C1 segment of cervical spinal cord (tissue), 14 donors: ENCODE results near the gene TPX2.

ENCODE experiments used
- DNase-seq, 14 donors: peaks; one replicate each; lab custom pipeline; 2025; lab: John Stamatoyannopoulos, UW

Gene TPX2

DNA sequence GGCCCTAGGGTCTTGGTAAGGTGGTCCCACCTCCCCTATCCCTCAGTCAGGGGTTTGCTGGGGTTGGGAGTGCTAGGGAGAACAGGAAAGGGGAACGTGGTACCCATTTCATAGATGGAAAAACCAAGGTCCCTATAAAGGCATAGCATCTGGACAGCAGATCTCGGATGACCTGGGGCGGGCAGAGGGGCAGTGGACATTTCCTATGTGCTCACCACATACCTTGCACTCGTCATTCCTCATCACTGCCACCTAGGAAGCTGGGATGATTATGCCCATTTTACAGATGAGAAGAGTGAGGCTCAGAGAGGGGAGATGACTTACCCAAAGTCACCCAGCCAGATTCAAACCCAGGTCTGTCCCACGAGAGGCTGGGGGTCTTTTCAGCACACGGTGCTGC lies 92.1 kb downstream of the TPX2 start:
- no peak for DNase-seq

DNA sequence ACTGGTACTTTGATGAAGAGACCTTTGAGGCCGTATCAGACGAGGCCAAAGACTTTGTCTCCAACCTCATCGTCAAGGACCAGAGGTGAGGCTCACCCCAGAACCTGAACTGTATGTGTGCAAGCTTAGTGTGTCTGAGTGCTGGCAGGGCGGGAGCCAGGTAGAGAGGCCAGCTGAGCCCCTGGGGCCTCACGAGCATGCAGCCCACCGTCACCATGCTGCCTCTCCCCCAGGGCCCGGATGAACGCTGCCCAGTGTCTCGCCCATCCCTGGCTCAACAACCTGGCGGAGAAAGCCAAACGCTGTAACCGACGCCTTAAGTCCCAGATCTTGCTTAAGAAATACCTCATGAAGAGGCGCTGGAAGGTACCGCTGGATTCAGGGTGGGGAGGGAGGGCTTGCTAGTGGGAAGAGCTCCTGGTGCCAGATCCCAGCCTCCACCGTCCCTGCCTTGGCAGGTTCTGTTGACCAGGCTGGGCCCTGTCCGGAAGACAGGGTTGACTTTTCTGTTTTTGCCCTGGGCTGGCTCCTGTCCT lies 92.7 kb downstream of the TPX2 start:
- DNase-seq, result no peak

GRCh38 chr20:31833130-31833930 lies 94.2 kb downstream of the TPX2 start:
- DNase-seq, result peak in 2 of 14 donors; percentile 11 to 20

DNA sequence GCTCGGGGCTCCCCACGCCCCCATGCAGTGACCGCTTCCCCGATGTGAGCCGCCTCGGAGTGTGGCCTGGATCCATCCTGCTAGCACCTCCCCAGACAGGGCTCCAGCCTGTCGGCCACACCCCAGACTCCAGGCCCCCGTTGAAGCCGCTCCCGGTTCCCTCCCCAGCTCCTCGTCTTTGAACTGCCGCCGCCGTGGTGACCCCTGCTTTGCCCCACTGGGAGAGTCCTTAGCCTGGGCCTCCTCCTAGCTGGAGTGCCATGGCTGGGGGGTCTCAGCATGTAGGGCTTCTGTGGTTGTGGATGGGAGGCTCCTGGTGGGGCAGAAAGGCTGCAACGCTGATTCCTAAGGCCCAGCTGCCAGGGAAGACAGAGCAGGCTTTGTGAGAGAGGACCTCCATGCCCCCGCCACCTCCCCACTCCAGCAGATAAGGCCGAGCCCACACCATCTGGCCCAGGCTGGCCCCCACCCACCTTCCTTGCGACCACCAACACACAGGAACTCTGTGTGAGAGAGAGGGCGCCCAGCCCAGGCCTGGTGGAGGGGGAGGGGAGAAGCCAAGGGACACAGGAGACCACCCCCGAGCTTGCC lies 94.9 kb downstream of the TPX2 start:
- no peak for DNase-seq

- no peak for DNase-seq
Measured at GRCh38 chr20:31835554-31835953, 96.5 kb downstream of the TPX2 start.

DNA sequence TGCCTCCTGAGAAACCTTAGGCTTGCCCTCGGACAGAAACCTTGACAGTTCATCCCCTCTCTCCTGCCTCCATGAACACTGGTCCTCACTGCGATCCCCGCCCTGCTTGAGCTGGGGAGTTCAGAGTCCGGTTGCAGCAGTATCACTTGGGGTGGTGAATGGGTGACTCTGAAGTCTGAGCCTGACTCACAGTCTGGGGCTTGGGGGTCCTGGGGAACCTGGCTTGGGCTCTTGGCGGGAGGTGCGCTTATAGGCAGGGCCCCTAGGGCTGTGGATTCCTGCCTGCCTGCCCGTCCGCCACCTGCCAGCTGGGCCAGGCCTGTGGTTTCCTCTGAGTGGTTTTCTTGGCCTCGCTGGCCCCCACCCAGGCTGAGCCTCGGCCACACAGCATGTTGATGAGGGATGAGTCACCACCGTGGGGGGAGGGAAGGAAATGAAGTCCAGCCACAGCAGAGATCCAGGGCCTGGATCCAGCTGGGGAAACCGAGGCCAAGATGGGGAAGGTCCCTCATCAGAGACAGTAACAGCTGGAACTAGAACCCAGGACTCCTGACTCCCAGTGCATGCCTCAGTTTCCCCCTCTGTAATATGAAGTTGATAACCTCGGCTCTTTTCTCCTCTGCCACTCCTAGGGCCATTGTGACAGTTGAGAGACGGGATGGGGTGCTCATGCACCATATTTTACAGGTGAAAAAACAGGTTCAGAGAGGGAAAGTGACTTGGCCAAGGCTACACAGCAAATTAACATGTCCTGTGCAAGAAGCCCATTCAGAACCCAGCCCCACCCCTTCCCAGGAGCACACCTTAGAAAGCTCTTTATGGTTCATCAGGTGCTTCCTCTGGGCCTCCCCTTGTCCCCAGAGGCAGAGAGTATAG lies 97.1 kb downstream of the TPX2 start:
- DNase-seq, result peak in 11 of 14 donors; percentile 20 to 86 (median 54)

DNA sequence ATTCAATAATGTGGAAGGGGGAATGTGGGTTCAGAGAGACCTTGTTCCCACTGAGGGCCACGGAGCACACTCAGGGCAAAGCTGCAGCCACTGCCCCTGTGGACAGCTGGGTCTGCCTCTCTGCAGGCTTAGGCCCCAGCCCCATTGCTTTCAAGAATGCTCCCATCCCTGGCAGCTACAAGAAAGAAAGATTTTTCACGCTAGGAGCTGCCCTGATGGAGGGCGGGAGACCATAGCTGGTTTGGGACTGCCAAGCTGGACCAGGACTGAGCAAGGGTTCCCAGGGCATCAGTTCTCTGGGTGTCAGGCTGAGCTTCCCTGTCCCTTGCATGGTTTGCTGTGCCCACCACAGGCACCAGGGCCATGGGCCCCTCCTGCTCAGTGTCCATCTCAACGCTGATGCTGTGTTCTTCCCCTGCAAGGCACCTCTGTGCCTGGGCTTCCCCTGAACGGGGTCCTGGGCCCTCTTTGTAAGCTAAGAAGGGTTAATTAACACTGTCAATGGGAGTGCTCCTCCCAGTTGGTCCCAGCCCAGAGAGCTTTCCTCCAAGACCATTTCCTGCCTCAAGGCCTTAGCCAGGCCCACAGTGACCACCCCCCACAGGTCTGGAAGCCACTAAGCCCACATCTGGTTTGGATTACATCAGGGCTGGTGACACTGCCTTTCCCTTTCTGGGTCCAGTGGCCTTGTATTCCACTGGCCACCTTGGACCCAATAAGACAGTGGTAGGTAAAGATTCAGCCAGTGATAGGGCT lies 97.9 kb downstream of the TPX2 start:
- no peak for DNase-seq

- DNase-seq, result no peak
Measured at GRCh38 chr20:31837896-31838397, 98.9 kb downstream of the TPX2 start.

DNA sequence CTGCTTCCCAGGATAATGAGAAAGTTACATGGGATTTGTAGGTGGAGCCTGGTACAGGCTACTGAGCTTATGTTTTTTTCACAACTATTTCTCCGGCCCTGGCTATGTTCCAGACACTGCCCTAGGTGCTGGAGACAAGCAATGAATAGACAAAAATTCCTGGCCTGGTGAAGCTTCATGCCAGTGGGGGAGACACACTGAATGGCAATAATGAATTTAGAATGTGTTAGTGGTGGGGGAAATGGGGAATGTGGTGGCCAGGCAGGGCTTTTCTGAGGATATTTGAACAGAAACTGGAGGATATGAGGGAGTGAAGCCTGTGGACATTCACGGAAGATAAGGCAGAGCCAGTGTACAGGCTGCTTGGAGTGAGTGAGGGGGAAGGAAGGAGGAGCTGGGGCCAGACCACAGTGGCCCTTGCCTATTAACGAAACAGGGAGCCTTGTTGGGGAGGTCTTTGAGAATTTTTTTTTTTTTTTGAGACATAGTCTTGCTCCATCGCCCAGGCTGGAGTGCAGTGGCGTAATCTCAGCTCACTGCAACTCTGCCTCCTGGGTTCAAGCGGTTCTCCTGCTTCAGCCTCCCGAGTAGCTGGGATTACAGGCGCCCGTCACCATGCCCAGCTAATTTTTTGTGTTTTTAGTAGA lies 99.7 kb downstream of the TPX2 start:
- no peak for DNase-seq

DNA sequence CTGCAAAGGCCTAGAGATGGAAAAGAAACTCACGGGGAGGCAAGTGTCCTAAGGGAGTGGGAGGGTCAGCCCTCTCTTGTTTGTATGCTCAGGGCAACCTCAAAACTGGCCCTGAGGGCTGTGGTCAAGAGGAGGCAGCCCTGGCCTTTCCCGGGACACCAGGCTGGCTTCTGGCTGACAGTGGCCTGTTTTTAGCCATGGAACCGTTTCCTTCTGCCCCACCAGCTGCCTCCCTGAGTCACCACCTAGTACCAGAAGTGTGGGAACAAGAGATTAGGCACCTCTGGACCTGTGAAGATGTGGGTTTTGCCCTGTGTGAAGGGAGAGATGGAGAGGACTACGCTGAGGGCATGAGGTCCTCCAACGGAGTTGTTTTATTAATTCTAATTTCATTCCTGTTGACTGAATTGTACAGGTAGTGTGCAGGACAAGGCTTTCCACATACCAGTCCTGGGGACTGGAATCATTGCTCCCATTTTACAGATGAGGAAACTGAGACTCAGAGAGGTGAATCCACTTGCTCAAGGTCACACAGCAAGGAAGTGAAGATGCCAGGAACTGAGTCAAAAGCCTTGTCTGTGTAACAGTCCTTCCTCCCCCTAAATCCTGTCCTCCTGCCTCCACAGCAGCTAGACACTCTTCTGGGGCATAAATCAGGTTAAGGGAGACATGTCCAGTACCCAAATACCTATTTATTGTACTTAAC lies 100.8 kb downstream of the TPX2 start:
- DNase-seq, result no peak

DNA sequence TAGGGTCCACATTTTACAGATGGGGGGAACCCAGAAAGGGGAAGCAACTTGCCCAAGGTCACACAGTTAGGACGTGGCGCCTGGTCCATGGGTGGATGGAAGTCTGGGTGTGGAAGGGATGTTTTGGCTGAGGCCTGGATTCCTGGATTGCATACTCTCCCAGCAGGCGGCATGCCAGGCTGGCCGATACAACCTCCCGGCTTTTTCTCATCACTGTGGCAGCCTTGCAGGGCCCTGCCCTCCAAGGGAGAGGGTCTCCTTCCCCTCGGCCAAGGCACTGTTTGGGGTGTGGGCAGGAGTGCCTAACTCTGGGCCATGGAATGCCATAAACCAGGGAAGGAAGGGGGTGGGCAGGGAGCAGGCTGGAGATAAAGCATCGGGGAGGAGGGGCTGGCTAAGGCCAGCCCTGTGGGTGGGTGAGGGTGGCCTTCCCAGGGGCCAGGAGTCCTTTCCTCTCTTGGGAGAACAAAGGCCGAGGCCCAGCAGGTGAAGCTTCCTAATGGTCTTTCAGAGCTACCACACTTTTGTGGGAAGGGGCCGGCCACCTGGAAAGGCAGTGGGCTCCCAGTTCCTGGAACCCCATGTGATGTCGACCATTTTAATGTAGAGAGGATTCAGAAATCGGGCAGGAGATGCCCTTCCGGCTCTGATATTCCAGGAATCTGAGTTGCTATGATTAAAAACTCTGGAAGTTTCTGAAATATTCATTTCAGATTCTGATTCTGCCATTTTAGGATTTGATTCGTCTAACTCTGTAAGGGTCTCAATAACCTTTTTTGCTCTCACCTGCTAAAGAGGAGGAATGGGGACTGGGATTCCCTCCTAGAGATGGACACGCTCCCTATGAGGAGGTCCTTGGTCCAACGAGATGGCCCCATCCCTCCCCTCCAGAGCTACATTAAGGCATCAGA lies 102.1 kb downstream of the TPX2 start:
- DNase-seq, result no peak

DNA sequence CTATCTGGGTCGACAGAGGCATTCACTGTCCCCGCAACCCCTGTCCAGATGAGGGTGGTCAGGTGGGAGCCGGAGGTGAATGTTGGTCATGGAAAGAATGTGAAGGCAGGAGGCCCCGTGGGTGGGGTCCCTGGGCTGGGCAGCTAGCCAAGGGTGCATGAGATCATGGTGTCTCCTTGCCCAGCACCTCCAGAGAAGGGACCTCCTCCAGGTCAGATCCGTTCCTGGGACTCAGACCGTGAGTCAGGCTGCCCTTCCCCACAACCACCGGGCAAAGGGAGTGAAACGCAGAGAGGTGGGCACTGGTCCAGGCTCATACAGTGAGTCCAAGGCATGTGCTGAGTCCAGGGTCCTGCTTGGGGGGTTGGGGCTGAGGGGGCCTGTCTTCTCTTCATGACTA lies 102.8 kb downstream of the TPX2 start:
- DNase-seq, result peak in 2 of 14 donors; percentile 3 to 57

- DNase-seq, result peak in 2 of 14 donors; percentile 4 to 22
Measured at GRCh38 chr20:31842471-31843157, 103.5 kb downstream of the TPX2 start.

GRCh38 chr20:31843288-31843687 lies 104.2 kb downstream of the TPX2 start:
- no peak for DNase-seq

- no peak for DNase-seq
Measured at GRCh38 chr20:31843881-31844280, 104.8 kb downstream of the TPX2 start.

- DNase-seq, result no peak
Measured at GRCh38 chr20:31844737-31845299, 105.7 kb downstream of the TPX2 start.

DNA sequence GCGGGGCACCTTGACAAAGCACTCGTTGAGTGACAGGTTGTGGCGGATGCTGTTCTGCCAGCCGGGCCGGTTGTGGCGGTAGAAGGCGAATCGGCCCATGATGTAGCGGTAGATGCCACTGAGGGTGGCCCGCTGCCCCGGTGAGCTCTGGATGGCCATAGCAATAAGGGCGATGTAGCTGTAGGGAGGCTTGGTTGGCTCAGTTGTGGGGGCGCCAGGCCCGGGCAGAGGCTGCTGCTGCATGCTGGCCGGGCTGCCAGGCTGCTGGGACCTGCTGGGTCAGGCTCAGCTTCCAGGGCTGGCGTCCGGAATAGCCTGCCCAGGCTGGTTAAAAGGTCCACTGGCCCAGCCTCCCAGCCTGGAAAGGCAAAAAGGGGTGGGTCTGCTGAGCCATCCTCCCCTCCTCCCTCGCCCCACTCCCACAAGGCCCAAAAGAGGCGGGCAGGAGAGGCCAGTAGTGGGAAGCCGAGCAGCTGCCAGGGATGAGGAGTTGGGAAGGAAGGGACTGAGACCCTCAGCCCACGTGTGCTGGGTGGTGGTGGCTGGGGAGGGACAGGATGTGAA lies 106.3 kb downstream of the TPX2 start, which contains the start of gene FOXS1:
TSS of gene FOXS1 (minus strand) at position 305 of the 564 bp plus-strand sequence. CDS start at position 243, 62 bp downstream.
- peak in 8 of 14 donors; percentile 3 to 69 (median 28) for DNase-seq
